GM13977 (cell line): ENCODE data around the gene ANK2.

Experiments
- DNase-seq: peaks from one replicate; pipeline ENCODE4 v3.0.0; 2012; ENCODE audit warnings: low spot score
- CTCF ChIP-seq: IDR thresholded peaks from 2 replicates; pipeline ENCODE4 v1.5.1; 2012; ENCODE audit warnings: mild to moderate bottlenecking, control low read depth; ENCODE audit not compliant: insufficient read depth; ENCODE audit errors: extremely low read depth, missing control alignments
- in situ Hi-C: fragments of 300-500 bp; cut with MboI; formaldehyde crosslinking; loops from one replicate; pipeline ENCODE4 v1.12.0; 2022; ENCODE audit warnings: low sequenced_read_pairs, low pct_unique_long_range_greater_than_20kb, mixed read lengths, inconsistent platforms; ENCODE audit not compliant: unreplicated experiment

The ANK2 gene

GRCh38 chr4:113020966-113021365 lies 28.5 kb upstream of the ANK2 start:
- no peak for TF ChIP-seq CTCF
- in situ Hi-C loops: no loop called here
- no peak for DNase-seq

DNA sequence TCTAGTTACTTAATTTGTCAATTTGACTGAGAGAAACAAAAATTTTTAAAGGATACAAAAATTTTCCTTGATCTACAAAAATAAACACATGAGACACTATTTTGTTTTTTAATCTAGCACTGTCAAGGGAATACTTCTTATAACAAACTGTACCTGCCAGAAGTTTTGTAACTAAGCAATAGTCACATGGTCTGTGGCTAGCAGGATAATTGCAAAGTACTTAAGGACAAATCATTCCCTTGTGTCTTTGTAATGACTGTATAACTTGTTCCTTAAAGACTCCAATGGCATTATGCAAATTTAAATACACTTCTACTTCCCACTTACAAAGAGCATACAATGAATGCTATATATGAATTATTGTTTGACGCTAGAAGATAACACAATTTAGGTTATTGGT lies 25.1 kb upstream of the ANK2 start:
- no peak for DNase-seq
- in situ Hi-C loops: no loop called here
- no peak for TF ChIP-seq CTCF

DNA sequence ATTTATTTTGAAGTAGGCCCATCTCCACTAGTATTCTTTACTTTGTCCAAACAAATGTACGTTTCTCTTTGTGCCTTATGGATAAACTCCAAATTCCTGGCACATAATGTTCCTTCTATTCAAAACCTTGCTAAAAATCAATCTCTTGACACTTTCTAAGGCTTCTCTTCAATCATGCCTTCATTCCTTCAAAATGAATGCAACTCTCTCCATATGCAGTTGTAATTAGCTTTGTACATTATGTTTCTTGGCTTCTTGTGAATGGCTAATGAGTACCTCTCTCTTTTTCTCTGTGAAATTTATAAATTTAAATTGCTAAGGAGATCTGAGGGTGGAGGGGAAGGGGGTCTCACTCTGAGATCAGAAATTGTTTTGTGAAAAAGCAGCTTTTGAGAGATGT lies 24.0 kb upstream of the ANK2 start:
- DNase-seq: no peak
- in situ Hi-C loops: no loop called here
- no peak for TF ChIP-seq CTCF

GRCh38 chr4:113026556-113026955 lies 22.9 kb upstream of the ANK2 start:
- no peak for DNase-seq
- in situ Hi-C loops: no loop called here
- TF ChIP-seq CTCF: no peak

- TF ChIP-seq CTCF: no peak
- in situ Hi-C loops: no loop called here
- no peak for DNase-seq
Measured at GRCh38 chr4:113028074-113028473, 21.4 kb upstream of the ANK2 start.

DNA sequence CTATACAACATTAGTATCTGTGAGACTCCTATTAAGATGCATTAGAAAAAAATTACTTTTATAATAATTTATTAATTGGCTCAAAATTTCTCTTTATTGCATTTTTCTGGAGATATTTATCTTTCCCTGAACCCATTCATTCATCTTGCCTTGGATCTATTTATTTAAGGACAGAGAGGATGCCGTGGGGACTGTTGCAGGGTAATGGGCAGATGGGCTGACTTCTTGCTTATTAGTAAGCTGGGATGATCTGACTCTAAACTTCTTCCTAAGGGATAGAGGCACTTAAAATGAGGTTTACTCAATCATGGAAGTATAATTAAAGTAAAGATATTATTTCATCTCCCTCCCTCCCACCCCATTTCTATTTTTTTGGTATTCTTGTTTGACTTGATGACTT lies 18.2 kb upstream of the ANK2 start:
- DNase-seq: no peak
- in situ Hi-C loops: no loop called here
- no peak for TF ChIP-seq CTCF

- in situ Hi-C loops: no loop called here
- TF ChIP-seq CTCF: no peak
- no peak for DNase-seq
Measured at GRCh38 chr4:113040793-113041192, 8.7 kb upstream of the ANK2 start.
